ENCODE measurements around the gene LAGE3. TPM values are rescaled to one million over a fixed set of nuclear protein-coding genes. Genes with fewer than 3 reads are reported as not detected.

LAGE3 gene
- total and polyA plus RNA-seq, 2 of the 13 experiments (the other 11 are each of a cell fraction or from before 2014, with no cell fraction given), result 7.6 to 12.7 TPM

DNA sequence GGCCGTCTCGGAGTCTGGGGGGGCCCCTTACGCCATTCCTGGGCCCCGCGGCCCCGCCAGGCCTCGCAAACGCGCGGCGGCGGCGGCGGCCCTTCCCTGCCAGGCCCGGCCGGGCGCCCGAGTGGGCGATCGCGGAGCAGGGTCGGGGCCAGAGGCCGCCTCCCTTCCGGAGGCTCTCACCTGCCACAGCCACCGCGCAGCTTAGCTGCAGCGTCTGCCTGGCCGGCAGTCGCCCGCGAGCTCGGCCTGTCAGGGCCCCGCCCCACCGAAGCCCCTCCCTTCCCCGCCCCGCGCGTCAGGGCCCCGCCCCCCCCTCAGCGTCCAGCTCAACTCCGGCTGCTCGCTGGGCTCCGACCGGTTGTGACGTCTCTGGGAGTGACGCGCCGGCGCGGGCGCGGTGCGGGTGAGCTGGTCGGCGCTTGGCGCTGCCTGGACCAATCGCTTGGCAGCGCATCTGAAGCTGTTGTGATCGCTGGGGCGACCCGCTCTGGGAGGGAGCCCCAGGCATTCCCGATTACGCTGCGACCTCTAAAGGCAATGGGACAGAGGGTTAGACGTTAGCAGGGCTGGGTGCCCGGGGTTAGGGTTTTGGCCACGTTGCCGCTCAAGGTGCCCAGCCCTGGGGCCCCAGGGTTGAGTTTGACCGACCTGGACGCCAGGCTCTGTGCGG, 11.5 kb upstream of the LAGE3 start, which contains the start of gene SLC10A3 (continued):
- TF ChIP-seq, protein P1, sequence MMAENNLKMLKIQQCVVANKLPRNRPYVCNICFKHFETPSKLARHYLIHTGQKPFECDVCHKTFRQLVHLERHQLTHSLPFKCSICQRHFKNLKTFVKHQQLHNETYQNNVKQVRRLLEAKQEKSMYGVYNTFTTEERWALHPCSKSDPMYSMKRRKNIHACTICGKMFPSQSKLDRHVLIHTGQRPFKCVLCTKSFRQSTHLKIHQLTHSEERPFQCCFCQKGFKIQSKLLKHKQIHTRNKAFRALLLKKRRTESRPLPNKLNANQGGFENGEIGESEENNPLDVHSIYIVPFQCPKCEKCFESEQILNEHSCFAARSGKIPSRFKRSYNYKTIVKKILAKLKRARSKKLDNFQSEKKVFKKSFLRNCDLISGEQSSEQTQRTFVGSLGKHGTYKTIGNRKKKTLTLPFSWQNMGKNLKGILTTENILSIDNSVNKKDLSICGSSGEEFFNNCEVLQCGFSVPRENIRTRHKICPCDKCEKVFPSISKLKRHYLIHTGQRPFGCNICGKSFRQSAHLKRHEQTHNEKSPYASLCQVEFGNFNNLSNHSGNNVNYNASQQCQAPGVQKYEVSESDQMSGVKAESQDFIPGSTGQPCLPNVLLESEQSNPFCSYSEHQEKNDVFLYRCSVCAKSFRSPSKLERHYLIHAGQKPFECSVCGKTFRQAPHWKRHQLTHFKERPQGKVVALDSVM (CRISPR knock-in tag; IDR thresholded peaks at IDR 0.05), result peak; percentile 28; the same call in 1 of the 2 replicates
- TF ChIP-seq, protein P2, sequence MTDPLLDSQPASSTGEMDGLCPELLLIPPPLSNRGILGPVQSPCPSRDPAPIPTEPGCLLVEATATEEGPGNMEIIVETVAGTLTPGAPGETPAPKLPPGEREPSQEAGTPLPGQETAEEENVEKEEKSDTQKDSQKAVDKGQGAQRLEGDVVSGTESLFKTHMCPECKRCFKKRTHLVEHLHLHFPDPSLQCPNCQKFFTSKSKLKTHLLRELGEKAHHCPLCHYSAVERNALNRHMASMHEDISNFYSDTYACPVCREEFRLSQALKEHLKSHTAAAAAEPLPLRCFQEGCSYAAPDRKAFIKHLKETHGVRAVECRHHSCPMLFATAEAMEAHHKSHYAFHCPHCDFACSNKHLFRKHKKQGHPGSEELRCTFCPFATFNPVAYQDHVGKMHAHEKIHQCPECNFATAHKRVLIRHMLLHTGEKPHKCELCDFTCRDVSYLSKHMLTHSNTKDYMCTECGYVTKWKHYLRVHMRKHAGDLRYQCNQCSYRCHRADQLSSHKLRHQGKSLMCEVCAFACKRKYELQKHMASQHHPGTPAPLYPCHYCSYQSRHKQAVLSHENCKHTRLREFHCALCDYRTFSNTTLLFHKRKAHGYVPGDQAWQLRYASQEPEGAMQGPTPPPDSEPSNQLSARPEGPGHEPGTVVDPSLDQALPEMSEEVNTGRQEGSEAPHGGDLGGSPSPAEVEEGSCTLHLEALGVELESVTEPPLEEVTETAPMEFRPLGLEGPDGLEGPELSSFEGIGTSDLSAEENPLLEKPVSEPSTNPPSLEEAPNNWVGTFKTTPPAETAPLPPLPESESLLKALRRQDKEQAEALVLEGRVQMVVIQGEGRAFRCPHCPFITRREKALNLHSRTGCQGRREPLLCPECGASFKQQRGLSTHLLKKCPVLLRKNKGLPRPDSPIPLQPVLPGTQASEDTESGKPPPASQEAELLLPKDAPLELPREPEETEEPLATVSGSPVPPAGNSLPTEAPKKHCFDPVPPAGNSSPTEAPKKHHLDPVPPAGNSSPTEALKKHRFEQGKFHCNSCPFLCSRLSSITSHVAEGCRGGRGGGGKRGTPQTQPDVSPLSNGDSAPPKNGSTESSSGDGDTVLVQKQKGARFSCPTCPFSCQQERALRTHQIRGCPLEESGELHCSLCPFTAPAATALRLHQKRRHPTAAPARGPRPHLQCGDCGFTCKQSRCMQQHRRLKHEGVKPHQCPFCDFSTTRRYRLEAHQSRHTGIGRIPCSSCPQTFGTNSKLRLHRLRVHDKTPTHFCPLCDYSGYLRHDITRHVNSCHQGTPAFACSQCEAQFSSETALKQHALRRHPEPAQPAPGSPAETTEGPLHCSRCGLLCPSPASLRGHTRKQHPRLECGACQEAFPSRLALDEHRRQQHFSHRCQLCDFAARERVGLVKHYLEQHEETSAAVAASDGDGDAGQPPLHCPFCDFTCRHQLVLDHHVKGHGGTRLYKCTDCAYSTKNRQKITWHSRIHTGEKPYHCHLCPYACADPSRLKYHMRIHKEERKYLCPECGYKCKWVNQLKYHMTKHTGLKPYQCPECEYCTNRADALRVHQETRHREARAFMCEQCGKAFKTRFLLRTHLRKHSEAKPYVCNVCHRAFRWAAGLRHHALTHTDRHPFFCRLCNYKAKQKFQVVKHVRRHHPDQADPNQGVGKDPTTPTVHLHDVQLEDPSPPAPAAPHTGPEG (CRISPR knock-in tag; IDR thresholded peaks at IDR 0.05), result no peak
- 0 out of 2 replicates have a peak, but pooled peaks have one; percentile 44 for TF ChIP-seq CCDC6 (CRISPR knock-in tag; IDR thresholded peaks at IDR 0.05)
- no peak for TF ChIP-seq KDM2A (CRISPR knock-in tag; IDR thresholded peaks at IDR 0.05; ENCODE audit: borderline replicate concordance, low read depth)
- TF ChIP-seq, protein P3, sequence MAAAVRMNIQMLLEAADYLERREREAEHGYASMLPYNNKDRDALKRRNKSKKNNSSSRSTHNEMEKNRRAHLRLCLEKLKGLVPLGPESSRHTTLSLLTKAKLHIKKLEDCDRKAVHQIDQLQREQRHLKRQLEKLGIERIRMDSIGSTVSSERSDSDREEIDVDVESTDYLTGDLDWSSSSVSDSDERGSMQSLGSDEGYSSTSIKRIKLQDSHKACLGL (CRISPR knock-in tag; IDR thresholded peaks at IDR 0.05), result peak; percentile 37; the same call in 1 of the 2 replicates
- no peak for TF ChIP-seq ELF1 (CRISPR knock-in tag; IDR thresholded peaks at IDR 0.05)
- peak; percentile 42; the same call in 1 of the 2 replicates for TF ChIP-seq THAP11 (CRISPR knock-in tag; IDR thresholded peaks at IDR 0.05)
- TF ChIP-seq POLR2G (IDR thresholded peaks at IDR 0.05; ENCODE audit: low read depth, low read length), result peak; percentile 66
- no peak for TF ChIP-seq MAZ (IDR thresholded peaks at IDR 0.05; ENCODE audit: borderline replicate concordance, low read depth, low read length)
- TF ChIP-seq MAZ (CRISPR knock-in tag; IDR thresholded peaks at IDR 0.05; ENCODE audit: low read depth), result peak; percentile 47
- no peak for TF ChIP-seq ZNF136 (CRISPR knock-in tag; IDR thresholded peaks at IDR 0.05; ENCODE audit: low read depth)
- peak; percentile 22; the same call in 1 of the 2 replicates for TF ChIP-seq CREM (IDR thresholded peaks at IDR 0.05)
- TF ChIP-seq CREM (CRISPR knock-in tag; IDR thresholded peaks at IDR 0.05), result no peak
- TF ChIP-seq, protein P4, sequence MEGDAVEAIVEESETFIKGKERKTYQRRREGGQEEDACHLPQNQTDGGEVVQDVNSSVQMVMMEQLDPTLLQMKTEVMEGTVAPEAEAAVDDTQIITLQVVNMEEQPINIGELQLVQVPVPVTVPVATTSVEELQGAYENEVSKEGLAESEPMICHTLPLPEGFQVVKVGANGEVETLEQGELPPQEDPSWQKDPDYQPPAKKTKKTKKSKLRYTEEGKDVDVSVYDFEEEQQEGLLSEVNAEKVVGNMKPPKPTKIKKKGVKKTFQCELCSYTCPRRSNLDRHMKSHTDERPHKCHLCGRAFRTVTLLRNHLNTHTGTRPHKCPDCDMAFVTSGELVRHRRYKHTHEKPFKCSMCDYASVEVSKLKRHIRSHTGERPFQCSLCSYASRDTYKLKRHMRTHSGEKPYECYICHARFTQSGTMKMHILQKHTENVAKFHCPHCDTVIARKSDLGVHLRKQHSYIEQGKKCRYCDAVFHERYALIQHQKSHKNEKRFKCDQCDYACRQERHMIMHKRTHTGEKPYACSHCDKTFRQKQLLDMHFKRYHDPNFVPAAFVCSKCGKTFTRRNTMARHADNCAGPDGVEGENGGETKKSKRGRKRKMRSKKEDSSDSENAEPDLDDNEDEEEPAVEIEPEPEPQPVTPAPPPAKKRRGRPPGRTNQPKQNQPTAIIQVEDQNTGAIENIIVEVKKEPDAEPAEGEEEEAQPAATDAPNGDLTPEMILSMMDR (CRISPR knock-in tag; IDR thresholded peaks at IDR 0.05), result peak; percentile 59
- TF ChIP-seq, protein P5, sequence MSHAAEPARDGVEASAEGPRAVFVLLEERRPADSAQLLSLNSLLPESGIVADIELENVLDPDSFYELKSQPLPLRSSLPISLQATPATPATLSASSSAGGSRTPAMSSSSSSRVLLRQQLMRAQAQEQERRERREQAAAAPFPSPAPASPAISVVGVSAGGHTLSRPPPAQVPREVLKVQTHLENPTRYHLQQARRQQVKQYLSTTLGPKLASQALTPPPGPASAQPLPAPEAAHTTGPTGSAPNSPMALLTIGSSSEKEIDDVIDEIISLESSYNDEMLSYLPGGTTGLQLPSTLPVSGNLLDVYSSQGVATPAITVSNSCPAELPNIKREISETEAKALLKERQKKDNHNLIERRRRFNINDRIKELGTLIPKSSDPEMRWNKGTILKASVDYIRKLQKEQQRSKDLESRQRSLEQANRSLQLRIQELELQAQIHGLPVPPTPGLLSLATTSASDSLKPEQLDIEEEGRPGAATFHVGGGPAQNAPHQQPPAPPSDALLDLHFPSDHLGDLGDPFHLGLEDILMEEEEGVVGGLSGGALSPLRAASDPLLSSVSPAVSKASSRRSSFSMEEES (CRISPR knock-in tag; IDR thresholded peaks at IDR 0.05), result no peak
- no peak for TF ChIP-seq SMAD3 (CRISPR knock-in tag; IDR thresholded peaks at IDR 0.05)
- TF ChIP-seq FOXK1 (CRISPR knock-in tag; IDR thresholded peaks at IDR 0.05; ENCODE audit: borderline replicate concordance, low read depth), result peak; percentile 21; the same call in 1 of the 2 replicates
- TF ChIP-seq ZFX (CRISPR knock-in tag; IDR thresholded peaks at IDR 0.05; ENCODE audit: low read depth), result peak; percentile 65
